ENCODE results near the gene DNAH14. TPM values are rescaled to one million over a fixed set of nuclear protein-coding genes. Genes with fewer than 3 reads are reported as not detected.

Gene DNAH14
- total and polyA plus RNA-seq, 2 of the 4 experiments (the other 2 are of a cell fraction), result 2.7 to 3.6 TPM

DNA sequence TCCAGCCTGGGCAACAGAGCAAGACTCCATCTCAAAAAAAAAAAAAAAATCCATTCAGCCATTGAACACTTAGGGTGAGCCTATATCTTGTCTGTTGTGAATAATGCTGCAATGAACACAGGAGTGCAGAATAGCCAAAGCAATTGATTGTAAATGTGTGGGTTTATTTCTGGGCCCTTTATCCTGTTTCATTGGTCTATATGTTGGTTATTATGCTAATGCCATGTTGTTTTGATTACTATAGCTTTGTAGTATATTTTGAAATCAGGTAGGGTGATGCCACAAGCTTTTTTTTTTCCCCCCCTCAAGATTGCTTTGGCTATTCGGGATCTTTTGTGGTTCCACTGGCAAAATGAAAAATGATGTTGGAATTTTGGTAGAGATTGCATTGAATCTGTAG is 330.8 kb downstream of the DNAH14 start:
- dilution Hi-C loops (cut with HindIII; ENCODE audit: low sequenced_read_pairs, unreplicated experiment), result no loop called here
- H3K9me3 ChIP-seq (ENCODE audit: control insufficient read depth, insufficient read depth, low read length), result no peaks in the 10 kb centered on the region
- H3K4me1 ChIP-seq (ENCODE audit: control insufficient read depth, insufficient read depth, low read length), result no peaks in the 10 kb centered on the region
- H3K27ac ChIP-seq (ENCODE audit: insufficient read depth, low read length), result no peak overlapping the region
- no peak overlapping the region for H3K9ac ChIP-seq (ENCODE audit: low read depth, low read length)
- in situ Hi-C loops (cut with MboI; ENCODE audit: low sequenced_read_pairs), result no loop called here
- ATAC-seq (ENCODE audit: low read depth) (no peak), DNase-seq (no peak)
- intact Hi-C loops (cut with micrococcal nuclease), result no loop called here
- H3K14ac ChIP-seq (replicated peaks; ENCODE audit: low read depth, low read length), result no peak overlapping the region
- H2BK15ac ChIP-seq (ENCODE audit: low read depth, low read length), result no peak overlapping the region
- no peaks in the 10 kb centered on the region for H3K79me1 ChIP-seq (ENCODE audit: low read depth in 1 of 2, low read length in 2 of 2)
- no peak overlapping the region for H3K56ac ChIP-seq (ENCODE audit: extremely low read depth, insufficient read depth, low read length)
- no peak overlapping the region for H2AFZ ChIP-seq (replicated peaks; ENCODE audit: low read length, poor library complexity)
- H3K36me3 ChIP-seq (ENCODE audit: control insufficient read depth, insufficient read depth, low read length), result no peaks in the 10 kb centered on the region
- no peak overlapping the region for H4K5ac ChIP-seq (ENCODE audit: low read depth, low read length)
- no peak overlapping the region for H3K4ac ChIP-seq (ENCODE audit: low read depth, low read length)
- no peaks in the 10 kb centered on the region for H3K27me3 ChIP-seq (ENCODE audit: control insufficient read depth, insufficient read depth, low read length)
- no peak overlapping the region for H2AK9ac ChIP-seq (replicated peaks; ENCODE audit: low read depth, low read length, poor library complexity)
- no peak overlapping the region for H2AK5ac ChIP-seq (ENCODE audit: low read depth, low read length)
- TF ChIP-seq MAFK (IDR thresholded peaks at IDR 0.05; ENCODE audit: low read depth, low read length), result no peak
- TF ChIP-seq POLR2A (IDR thresholded peaks at IDR 0.05; ENCODE audit: low read depth, low read length), result no peak
- no peak for TF ChIP-seq BHLHE40 (IDR thresholded peaks at IDR 0.05; ENCODE audit: low read depth, low read length)
- TF ChIP-seq RCOR1 (IDR thresholded peaks at IDR 0.05; ENCODE audit: insufficient replicate concordance, low read length), result no peak
- TF ChIP-seq FOS (IDR thresholded peaks at IDR 0.05; ENCODE audit: low read depth, low read length), result no peak
- no peak for TF ChIP-seq SMC3 (IDR thresholded peaks at IDR 0.05; ENCODE audit: low read depth, low read length)
- TF ChIP-seq RAD21 (IDR thresholded peaks at IDR 0.05; ENCODE audit: low read length), result no peak
- no peak for TF ChIP-seq MXI1 (IDR thresholded peaks at IDR 0.05; ENCODE audit: borderline replicate concordance, low read depth, low read length)
- TF ChIP-seq, protein P1, sequence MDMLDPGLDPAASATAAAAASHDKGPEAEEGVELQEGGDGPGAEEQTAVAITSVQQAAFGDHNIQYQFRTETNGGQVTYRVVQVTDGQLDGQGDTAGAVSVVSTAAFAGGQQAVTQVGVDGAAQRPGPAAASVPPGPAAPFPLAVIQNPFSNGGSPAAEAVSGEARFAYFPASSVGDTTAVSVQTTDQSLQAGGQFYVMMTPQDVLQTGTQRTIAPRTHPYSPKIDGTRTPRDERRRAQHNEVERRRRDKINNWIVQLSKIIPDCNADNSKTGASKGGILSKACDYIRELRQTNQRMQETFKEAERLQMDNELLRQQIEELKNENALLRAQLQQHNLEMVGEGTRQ (IDR thresholded peaks at IDR 0.05; ENCODE audit: low read depth, low read length), result no peak
- TF ChIP-seq, protein P2, sequence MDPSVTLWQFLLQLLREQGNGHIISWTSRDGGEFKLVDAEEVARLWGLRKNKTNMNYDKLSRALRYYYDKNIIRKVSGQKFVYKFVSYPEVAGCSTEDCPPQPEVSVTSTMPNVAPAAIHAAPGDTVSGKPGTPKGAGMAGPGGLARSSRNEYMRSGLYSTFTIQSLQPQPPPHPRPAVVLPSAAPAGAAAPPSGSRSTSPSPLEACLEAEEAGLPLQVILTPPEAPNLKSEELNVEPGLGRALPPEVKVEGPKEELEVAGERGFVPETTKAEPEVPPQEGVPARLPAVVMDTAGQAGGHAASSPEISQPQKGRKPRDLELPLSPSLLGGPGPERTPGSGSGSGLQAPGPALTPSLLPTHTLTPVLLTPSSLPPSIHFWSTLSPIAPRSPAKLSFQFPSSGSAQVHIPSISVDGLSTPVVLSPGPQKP (IDR thresholded peaks at IDR 0.05; ENCODE audit: borderline replicate concordance, low read depth, low read length), result no peak
- TF ChIP-seq CHD1 (IDR thresholded peaks at IDR 0.05; ENCODE audit: low read depth, low read length), result no peak
- no peak for TF ChIP-seq NFE2L2 (IDR thresholded peaks at IDR 0.05; ENCODE audit: low read depth, low read length)
- no peaks in the 10 kb centered on the region for H4K20me1 ChIP-seq (ENCODE audit: insufficient read depth, low read length)
- H3K9me1 ChIP-seq (ENCODE audit: insufficient read depth, low read length), result no peaks in the 10 kb centered on the region
- WGBS, 2 experiments (ENCODE audit: extremely low coverage in 2 of 2, insufficient read length in 1 of 2), result no CpG with 5 or more reads among the region's 1 CpG
- no peak overlapping the region for H3K18ac ChIP-seq (ENCODE audit: low read depth, low read length)
- H3K4me2 ChIP-seq (ENCODE audit: low read depth, low read length), result no peak overlapping the region
- no peak overlapping the region for H2BK120ac ChIP-seq (ENCODE audit: low read depth, low read length)
- H3K23ac ChIP-seq (ENCODE audit: low read depth, low read length), result no peak overlapping the region
- no peak overlapping the region for H2BK20ac ChIP-seq (ENCODE audit: low read depth, low read length)
- no peak overlapping the region for H3K4me3 ChIP-seq (ENCODE audit: insufficient read depth, low read depth, low read length)
- no peak overlapping the region for H4K8ac ChIP-seq (ENCODE audit: low read depth in 2 of 2, low read length in 2 of 2)
- no peak overlapping the region for H2BK5ac ChIP-seq (ENCODE audit: low read depth, low read length, poor library complexity, severe bottlenecking)
- no peak overlapping the region for H4K91ac ChIP-seq (ENCODE audit: insufficient read depth, low read depth, low read length)
- no TSS peak for BruUV-seq (replicated peaks)
- CTCF ChIA-PET, result no interaction called here
- POLR2A ChIA-PET (ENCODE audit: unreplicated experiment), result no interaction called here

Data from IMR-90 (cell line).